HG03039 (cell line): ENCODE results near the gene YWHAB.
"Not testable (repeated sequence)": the region's sequence is repeated elsewhere in the genome, so short reads cannot be mapped to it uniquely, and the experiment has no call there.

Source experiments
- ATAC-seq: cut with Tn5 transposase; IDR thresholded peaks from one replicate; pipeline ENCODE4 v1.9.1; 2021; ENCODE audit warnings: mild to moderate bottlenecking, moderate library complexity; ENCODE audit not compliant: unreplicated experiment

Gene YWHAB

GRCh38 chr20:44866703-44867335, 18.7 kb upstream of the YWHAB start:
- ATAC-seq: no peak

- ATAC-seq: no peak
These were observed 16.0 kb upstream of the YWHAB start for GRCh38 chr20:44869471-44869870.

GRCh38 chr20:44882360-44882759, 3.1 kb upstream of the YWHAB start:
- not testable (repeated sequence) for ATAC-seq

DNA sequence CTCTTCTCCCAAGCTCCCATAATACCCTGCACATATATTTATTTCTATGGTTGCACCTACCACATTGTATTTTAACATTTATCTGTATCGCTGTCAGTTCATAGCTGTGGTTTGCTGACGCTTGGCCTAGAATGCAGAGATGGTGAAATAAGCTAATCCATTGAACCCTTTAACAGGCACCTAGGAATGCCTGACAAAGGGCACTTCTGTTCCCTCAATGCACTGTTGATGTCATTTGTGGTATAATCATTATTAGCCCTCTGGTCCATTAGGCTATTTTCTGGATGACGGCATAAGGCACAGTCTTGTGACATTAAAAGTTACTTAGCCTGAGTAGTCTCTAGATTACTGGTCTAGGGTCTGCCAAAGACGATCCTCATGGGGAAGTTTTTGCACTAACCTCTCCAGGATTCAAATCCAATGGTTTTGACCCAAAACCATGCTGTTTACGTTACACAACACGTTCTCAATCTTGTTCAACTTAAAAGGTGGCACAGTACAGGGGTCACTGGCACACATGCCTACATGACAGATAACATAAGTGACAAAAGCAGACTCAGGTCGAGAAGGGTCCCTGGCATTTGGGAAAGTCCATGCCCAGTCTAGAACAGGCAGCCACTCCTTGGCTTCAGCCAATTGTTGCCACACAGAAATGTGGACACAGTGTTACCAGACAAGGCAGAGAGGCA, 2.1 kb upstream of the YWHAB start:
- no peak for ATAC-seq

DNA sequence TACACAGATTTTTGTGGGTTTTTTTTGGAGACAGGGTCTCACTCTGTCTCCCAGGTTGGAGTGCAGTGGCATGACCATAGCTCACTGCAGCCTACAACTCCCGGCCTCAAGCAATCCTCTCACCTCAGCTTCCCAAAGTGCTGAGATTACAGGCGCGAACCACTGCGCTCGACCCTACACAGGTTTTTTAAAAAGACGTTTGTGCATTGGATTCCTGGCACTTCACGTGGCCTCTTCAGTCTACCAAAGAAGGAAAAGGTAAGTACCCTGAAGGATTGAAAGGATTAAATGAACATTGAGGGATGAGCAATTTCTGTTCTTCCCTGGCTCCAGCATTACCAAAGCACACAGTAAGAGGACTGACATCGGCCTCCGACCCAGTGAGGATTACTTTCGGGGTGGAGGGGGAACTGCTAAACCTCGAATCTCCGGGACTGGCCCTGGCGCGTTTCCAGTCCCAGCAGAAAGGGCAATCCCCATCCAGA, 556 bp upstream of the YWHAB start:
- no peak for ATAC-seq

DNA sequence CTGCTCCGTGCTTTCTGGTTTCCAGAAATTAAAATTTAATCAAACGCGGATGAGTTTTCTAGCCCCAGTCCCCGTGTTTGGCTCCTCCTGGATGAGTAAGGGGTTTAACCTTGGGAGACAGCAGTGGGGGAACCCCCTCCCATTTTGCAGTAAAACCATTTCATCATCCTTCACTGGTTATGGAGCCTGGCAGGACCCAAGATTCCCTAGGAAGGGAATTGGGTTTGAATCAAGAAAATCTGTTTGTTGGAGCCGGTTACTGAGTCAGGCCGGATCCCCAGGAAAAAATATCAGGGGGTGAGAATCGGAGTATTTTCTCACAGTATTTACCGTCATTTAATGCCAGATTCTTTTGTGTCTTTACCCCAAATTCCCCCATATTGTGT, 754 bp downstream of the YWHAB start:
- no peak for ATAC-seq

- ATAC-seq: no peak
These were observed 1.3 kb downstream of the YWHAB start for GRCh38 chr20:44886828-44887227.

GRCh38 chr20:44887466-44887865, 2.0 kb downstream of the YWHAB start:
- no peak for ATAC-seq

DNA sequence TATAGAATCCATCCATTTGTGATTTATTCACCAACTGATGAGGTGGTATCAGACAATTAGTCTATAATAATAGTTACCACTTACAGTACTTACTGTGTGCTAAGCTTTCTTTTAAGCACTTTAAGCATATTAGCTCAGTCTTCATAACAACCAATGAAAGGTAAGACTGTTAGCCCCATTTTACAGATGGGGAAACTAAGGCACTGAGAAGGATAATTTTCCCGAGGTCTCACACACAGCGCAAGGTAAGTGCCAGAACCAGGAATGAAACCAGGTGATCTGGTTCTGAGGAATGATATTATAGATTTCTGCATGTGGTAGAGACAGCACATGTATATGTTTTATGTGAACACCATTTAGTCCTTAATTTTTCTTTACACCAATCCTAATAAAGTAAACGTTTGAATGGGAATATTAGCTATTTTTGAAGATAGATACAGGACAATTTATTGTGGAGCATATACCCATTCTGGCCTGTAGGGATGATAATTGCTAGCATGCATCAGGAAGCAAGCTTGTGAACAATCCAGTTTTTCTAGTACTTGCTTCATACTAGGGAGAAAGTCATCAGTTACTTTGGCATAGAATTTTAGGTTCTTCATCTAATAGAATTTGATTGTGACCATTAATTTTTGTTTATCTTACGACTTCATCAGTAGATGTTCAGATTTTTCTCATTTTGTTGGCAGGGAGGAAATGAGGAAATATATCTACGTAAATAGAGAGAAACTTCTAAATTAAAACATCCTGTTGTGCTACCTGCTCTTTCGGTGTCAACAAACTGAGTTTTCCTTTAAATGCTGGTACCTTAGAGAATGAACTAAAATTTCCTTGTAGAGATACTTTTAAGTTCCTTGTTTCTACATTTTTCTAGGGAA, 3.0 kb downstream of the YWHAB start:
- ATAC-seq: no peak

DNA sequence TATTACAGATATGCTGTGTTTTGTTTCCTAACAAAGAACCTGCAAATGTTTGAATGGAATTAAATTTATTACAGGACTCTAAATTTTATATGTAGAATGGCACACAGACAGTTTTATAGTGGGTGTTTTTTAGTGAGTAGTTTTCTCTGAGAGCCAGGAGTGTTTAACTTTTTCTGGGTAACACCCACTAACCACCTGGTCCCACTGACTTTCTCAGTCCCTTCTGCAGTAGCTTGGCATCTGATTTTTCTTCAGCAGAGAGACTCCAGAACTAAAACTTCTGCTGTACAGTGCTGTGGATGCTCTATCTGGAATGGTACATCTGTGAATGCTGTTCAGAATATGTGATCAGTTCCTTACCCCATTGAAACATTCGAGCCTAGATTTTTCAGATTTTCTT, 6.3 kb downstream of the YWHAB start:
- ATAC-seq: no peak

DNA sequence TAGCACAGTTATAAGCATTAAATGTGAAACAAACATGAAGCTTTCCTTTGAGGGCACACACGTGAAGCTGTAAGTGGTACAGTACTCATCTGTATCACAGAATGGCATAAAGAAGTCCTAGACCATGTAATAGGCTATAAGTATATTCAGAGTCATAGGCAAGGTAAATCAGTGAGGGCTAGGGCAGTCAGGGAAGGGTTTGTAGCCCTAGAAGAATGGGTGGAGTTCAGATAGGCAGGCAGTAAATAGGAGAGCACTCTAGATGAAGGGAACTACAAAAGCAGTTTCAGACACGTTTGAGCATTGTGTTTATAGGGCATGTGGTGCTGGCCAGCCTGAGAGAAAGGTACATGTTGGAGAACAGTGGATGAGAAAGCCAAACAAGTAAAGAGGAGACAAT, 9.5 kb downstream of the YWHAB start:
- ATAC-seq: no peak

DNA sequence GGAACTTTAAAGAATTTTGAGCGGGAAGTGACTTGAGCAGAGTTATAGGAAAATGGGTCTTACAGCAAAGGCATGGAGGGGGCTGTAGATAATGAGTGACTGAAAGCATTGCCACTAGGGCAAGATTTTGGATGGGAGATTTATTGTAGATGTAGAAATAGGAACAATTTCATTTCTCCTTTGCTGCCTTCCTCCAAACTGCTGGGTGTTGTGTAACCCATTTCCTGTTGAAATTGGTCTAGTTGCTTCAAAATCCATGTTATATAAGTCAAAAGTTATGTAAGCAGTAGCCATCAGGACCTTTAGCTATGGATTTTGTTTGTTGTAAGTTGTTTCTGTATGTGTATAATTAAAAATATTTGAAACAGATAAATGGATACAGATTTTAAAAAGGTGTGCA, 11.1 kb downstream of the YWHAB start:
- no peak for ATAC-seq

DNA sequence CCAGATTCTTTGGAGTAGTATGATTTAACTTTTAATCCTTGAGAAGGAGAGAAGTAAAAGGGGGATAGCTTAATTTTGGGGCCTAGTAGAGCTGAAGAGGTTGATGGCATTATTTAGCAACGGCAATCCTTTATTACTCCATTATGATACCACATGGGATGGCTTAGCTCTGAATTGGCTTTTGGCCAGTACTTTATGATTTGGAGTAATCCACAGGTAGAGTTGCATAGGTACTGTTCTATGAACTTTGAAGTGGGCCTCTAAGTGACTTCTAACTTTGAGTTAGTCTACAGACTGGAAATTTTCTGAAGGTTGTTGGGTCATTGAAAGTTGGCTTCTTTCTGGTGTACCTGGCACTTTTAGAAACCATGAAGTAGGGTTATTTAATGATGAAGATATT, 11.6 kb downstream of the YWHAB start:
- ATAC-seq: no peak

- ATAC-seq: no peak
These were observed 14.8 kb downstream of the YWHAB start for GRCh38 chr20:44900231-44900854.

GRCh38 chr20:44901974-44902373, 16.5 kb downstream of the YWHAB start:
- no peak for ATAC-seq

DNA sequence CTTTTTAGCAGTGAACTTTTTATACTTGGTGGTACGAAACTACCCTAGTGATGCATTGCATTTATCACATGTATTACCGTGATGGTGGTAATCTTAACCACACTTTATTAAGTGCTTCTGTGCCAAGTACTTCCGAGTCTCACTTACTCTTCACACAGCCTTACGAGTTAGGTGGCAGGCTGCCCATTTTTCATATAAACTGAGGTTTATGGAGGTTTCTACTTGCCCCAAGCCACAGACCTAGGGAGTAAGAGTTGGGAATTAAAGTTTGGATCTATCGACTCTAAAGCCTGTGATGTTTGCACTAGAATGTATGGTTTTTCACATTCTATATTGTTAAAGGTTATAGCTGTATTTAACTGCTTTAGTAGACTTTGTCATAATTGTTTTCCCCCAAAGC, 18.9 kb downstream of the YWHAB start:
- ATAC-seq: no peak

DNA sequence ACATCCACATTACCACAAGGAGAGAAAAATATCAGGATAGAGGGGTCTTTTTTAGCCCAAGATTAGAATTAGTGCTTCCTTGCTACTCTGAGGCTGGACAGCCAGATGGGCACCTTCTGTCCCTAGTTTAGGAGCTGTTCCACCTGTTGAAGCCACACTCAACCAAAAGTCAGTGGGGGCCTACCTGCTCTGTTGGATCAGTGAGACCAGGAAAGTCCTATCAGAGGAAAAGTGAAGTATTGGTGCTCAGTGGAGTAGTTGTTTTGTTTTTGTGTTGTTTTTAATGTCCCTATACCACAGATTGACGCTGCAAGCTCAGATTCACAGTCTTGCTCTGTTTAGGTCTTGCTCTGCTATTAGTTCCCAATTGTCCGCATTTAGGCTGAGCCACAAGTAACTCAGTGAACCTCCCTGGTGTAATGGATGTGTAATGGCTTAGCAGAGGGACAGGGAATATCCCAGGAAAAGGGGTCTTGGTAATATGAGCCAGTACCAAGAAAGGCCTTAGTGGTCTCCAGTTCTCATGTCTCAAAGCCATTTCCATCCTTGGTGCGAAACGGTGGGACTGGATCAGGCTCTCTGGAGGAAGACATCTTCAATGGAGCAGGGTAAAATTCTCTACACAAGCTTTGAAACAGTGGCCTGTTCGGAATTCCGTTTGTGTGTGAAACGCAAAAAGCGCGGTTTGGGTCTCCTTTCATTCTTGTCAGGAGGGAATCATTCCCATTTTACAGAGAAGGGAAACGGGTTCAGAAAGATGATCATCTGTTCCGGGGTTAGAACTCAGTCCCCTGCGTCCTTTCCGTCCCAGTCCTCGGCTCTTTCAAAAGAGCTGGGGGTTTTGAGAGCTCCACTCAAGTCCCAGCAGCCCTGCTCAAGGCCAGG, 23.7 kb downstream of the YWHAB start:
- ATAC-seq: no peak

GRCh38 chr20:44909872-44910689, 24.6 kb downstream of the YWHAB start, which contains the start of gene PABPC1L:
Gene PABPC1L (plus strand): TSS chr20:44910060. CDS start chr20:44910144, 84 bp downstream.
- peak; percentile 78 for ATAC-seq

GRCh38 chr20:44910690-44911262, 25.3 kb downstream of the YWHAB start:
- ATAC-seq: no peak
